Measurements from ENCODE around the gene SMYD5.

DNA sequence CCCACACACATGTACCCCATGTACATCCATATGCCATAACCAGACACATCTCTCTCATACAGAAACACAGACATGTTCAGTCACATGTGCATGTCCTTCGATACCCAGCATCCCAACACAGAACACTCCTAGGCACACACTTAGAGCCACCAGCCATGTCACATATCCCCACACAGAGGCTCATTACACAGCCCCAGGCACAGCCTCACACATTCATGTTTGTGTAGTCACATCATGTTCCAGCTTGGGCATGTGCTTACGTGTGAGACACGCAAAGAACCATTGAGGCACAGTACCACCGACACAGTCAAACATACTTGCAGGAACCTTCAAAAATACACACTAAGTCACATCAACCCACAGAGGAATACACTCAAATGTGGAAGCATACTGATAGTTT, 53.0 kb downstream of the SMYD5 start:
- no peak for TF ChIP-seq POLR2A (IDR thresholded peaks at IDR 0.05; ENCODE audit: low read depth, low read length)
- TF ChIP-seq POU2F2 (IDR thresholded peaks at IDR 0.05; ENCODE audit: low read depth, low read length) = no peak
